GM12892 (cell line): ENCODE data around the gene MRPL44.

Experiments used
- POLR2A ChIP-seq: IDR thresholded peaks from 2 replicates; pipeline ENCODE4 v1.6.1; 2011; ENCODE audit warnings: low read depth, low read length, control low read depth
- POLR2AphosphoS5 ChIP-seq: IDR thresholded peaks from 2 replicates; pipeline ENCODE4 v1.6.1; 2011; ENCODE audit warnings: low read depth, low read length, control low read depth
- TAF1 ChIP-seq: IDR thresholded peaks from 2 replicates; pipeline ENCODE4 v1.6.1; 2011; ENCODE audit warnings: low read depth, mild to moderate bottlenecking, control low read depth, low read length, borderline replicate concordance

DNA sequence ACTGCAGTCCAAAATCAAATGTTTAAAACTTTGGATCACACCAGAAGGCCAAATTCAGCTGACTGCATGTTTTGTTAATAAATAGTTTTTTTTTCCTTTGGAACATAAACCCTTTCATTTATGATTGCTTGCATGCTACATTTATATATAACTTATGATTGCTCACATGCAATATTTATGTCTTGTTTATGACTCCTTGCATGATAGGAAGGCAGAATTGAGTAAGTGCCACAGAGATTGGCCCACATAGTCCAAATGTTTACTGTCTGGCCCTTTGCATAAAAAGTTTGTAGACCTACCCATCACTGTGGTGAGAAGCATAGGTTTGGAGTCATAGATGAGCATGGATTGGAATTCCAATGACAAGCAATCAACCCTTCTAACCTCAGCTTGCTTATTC lies 42.9 kb upstream of the MRPL44 start:
- no peak for TF ChIP-seq POLR2AphosphoS5
- no peak for TF ChIP-seq POLR2A
- TF ChIP-seq TAF1, result no peak
